Activated CD4-positive, alpha-beta T cell treated with anti-CD3 and anti-CD28 coated beads, Interleukin-2, amount 50 U/mL, for 24 hours (primary cell): ENCODE measurements around the gene MRAP.
"Not testable (repeated sequence)": the region's sequence is repeated elsewhere in the genome, so short reads cannot be mapped to it uniquely, and the experiment has no call there.

ENCODE experiments used
- DNase-seq, 2 donors: peaks; one replicate each; pipeline ENCODE4 v3.0.0-alpha.2; 2020; ENCODE audit warnings: low read depth in 1 of 2, low spot score in 1 of 2

The MRAP gene

GRCh38 chr21:32299695-32300094, 1.0 kb downstream of the MRAP start:
- no peak for DNase-seq

- no peak for DNase-seq
These were observed 1.5 kb downstream of the MRAP start for GRCh38 chr21:32300117-32300681.

- no peak for DNase-seq
These were observed 2.9 kb downstream of the MRAP start for GRCh38 chr21:32301596-32301995.

GRCh38 chr21:32302560-32302959, 3.9 kb downstream of the MRAP start:
- no peak for DNase-seq

GRCh38 chr21:32303385-32303784, 4.7 kb downstream of the MRAP start:
- DNase-seq: no peak

GRCh38 chr21:32304998-32305397, 6.3 kb downstream of the MRAP start:
- DNase-seq: no peak

GRCh38 chr21:32306021-32306780, 7.5 kb downstream of the MRAP start:
- DNase-seq: no peak

GRCh38 chr21:32307706-32308105, 9.1 kb downstream of the MRAP start:
- DNase-seq: no peak

- DNase-seq: no peak
These were observed 10.0 kb downstream of the MRAP start for GRCh38 chr21:32308696-32309095.

- DNase-seq: no peak
These were observed 11.3 kb downstream of the MRAP start for GRCh38 chr21:32309906-32310460.

GRCh38 chr21:32310976-32311375, 12.3 kb downstream of the MRAP start:
- DNase-seq: not testable (repeated sequence)

- no peak for DNase-seq
These were observed 13.0 kb downstream of the MRAP start for GRCh38 chr21:32311621-32312020.

- DNase-seq: no peak
These were observed 13.7 kb downstream of the MRAP start for GRCh38 chr21:32312326-32312725.

- no peak for DNase-seq
These were observed 14.3 kb downstream of the MRAP start for GRCh38 chr21:32312976-32313375.

GRCh38 chr21:32314806-32315205, 16.2 kb downstream of the MRAP start:
- no peak for DNase-seq

GRCh38 chr21:32315511-32316281, 17.0 kb downstream of the MRAP start:
- no peak for DNase-seq

GRCh38 chr21:32316361-32317215, 17.9 kb downstream of the MRAP start:
- no peak for DNase-seq

GRCh38 chr21:32317726-32318125, 19.1 kb downstream of the MRAP start:
- no peak for DNase-seq

GRCh38 chr21:32319012-32319411, 20.4 kb downstream of the MRAP start:
- DNase-seq: no peak

GRCh38 chr21:32320059-32320458, 21.4 kb downstream of the MRAP start:
- no peak for DNase-seq

- DNase-seq: no peak
These were observed 22.1 kb downstream of the MRAP start for GRCh38 chr21:32320726-32321125.
